ENCODE data around the gene TRAPPC11. TPM values are rescaled to one million over a fixed set of nuclear protein-coding genes. Genes with fewer than 3 reads are reported as not detected.

Gene TRAPPC11
- total and polyA plus RNA-seq, 2 of the 13 experiments (the other 11 are each of a cell fraction or from before 2014, with no cell fraction given): 18.0 to 23.2 TPM

DNA sequence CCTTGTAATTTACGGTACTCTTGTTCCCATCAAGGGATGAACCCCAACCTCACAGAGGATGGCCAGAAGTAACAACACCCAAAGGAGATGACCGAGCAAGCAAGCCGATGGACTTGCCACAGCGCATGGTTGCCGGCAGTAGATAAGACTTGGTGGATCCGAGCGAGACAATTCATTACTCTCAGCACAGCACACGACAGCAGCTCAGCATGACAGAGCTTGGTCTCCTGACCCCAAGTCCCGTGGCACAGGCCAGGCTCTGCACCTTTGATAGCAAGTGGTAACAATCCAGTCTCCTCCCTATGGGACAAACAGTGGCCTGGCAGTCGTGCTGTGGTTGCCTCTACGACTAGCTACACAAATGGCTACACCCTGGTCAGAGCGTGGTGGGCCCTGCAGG is 26.4 kb upstream of the TRAPPC11 start:
- intact Hi-C loops (cut with micrococcal nuclease; ENCODE audit: unreplicated experiment): no loop called here
- POLR2A ChIA-PET: no interaction called here

DNA sequence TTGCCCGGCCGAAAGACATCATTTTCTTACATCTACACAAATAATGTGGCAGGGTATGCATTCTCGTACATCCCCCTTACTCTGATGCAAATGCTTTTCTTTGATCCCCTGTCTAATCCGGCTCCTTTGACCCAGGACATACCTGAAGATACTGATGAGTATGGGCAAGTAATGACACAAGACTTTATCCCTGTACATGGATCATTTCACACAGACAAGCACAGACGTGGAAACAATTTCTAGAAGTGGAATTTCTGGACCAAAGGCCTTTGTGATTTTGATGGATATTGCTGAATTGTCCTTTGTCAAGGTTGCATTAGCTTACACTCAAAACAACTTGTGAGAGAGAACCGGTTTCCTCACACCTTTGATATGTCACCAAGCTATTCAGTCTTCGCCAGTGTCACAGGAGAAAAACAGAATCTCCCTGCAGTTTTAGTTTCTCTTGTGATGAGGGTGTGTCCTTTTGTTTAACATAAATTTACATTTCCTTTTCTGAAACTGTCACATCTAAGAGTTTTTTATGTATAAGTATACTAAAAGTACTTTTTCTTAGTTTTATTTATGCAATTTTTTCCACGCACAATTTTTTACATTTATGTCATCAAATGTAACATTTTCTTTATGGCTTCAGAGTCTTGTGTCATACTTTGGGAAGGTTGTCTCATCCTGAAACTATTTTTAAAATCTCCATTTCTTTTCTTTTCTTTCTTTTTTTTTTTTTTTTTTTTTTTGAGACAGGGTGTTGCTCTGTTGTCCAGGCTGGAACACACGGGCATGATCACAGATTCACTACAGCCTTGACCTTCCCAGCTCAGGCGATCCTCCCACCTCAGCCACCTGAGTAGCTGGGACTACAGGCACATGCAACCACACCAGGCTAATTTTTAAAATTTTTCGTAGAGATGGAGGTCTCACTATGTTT is 25.4 kb upstream of the TRAPPC11 start:
- Histone ChIP-seq H3K27me3 (ENCODE audit: control insufficient read depth in 1 of 2, insufficient read depth in 2 of 2, low read length in 2 of 2) (no peaks in the 10 kb centered on the region), H3K9me3 (ENCODE audit: low read length) (no peaks in the 10 kb centered on the region), H3K27ac (ENCODE audit: extremely low read length, insufficient read depth, low read length) (no peak overlapping the region), H3K4me3 (replicated peaks in 1 of 3; ENCODE audit: insufficient read depth in 1 of 3, low read depth in 2 of 3, low read length in 3 of 3) (no peak overlapping the region), H3K79me2 (ENCODE audit: insufficient read depth, low read length) (no peaks in the 10 kb centered on the region), H2AFZ (ENCODE audit: low read length) (no peak overlapping the region), H3K4me2 (ENCODE audit: low read depth, low read length) (no peak overlapping the region), H3K36me3 (replicated peaks in 1 of 2; ENCODE audit: control insufficient read depth in 1 of 2, insufficient read depth in 2 of 2, low read length in 2 of 2) (no peaks in the 10 kb centered on the region), H3K4me1 (ENCODE audit: insufficient read depth, low read length) (peaks cover 8% of the 10 kb centered on the region; the same call in 1 of the 2 replicates), H3K9ac (ENCODE audit: insufficient read depth, low read depth, low read length) (no peak overlapping the region), H4K20me1 (ENCODE audit: insufficient read depth, low read length) (no peaks in the 10 kb centered on the region)
- ATAC-seq: no peak
- intact Hi-C loops (cut with micrococcal nuclease; ENCODE audit: unreplicated experiment) (no loop called here), in situ Hi-C loops (cut with HindIII; ENCODE audit: extremely low pct_ligation_motif_present, low pct_unique_long_range_greater_than_20kb) (no loop called here)
- 49% methylated on average over 11 of the region's 11 CpGs for WGBS (ENCODE audit: low lambda C conversion rate)
- CTCF ChIA-PET (ENCODE audit: low intra/inter-chr PET ratio, low total read pairs): no interaction called here
- peak; percentile 15 for FAIRE-seq
- POLR2A ChIA-PET: no interaction called here
- no peak for DNase-seq (ENCODE audit: low spot score)
- BruUV-seq (replicated peaks): no TSS peak
- TF ChIP-seq PCBP1 (IDR thresholded peaks at IDR 0.05; ENCODE audit: borderline replicate concordance, low read depth, low read length): no peak
- TF ChIP-seq, protein P1, sequence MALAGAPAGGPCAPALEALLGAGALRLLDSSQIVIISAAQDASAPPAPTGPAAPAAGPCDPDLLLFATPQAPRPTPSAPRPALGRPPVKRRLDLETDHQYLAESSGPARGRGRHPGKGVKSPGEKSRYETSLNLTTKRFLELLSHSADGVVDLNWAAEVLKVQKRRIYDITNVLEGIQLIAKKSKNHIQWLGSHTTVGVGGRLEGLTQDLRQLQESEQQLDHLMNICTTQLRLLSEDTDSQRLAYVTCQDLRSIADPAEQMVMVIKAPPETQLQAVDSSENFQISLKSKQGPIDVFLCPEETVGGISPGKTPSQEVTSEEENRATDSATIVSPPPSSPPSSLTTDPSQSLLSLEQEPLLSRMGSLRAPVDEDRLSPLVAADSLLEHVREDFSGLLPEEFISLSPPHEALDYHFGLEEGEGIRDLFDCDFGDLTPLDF (CRISPR knock-in tag; IDR thresholded peaks at IDR 0.05): no peak
- TF ChIP-seq, protein P2, sequence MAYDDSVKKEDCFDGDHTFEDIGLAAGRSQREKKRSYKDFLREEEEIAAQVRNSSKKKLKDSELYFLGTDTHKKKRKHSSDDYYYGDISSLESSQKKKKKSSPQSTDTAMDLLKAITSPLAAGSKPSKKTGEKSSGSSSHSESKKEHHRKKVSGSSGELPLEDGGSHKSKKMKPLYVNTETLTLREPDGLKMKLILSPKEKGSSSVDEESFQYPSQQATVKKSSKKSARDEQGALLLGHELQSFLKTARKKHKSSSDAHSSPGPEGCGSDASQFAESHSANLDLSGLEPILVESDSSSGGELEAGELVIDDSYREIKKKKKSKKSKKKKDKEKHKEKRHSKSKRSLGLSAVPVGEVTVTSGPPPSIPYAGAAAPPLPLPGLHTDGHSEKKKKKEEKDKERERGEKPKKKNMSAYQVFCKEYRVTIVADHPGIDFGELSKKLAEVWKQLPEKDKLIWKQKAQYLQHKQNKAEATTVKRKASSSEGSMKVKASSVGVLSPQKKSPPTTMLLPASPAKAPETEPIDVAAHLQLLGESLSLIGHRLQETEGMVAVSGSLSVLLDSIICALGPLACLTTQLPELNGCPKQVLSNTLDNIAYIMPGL (CRISPR knock-in tag; IDR thresholded peaks at IDR 0.05; ENCODE audit: borderline replicate concordance in 1 of 2, low read depth in 1 of 2): no peak

More for the DNA sequence above, 26.4 kb upstream of the TRAPPC11 start:
- Histone ChIP-seq H3K27ac (ENCODE audit: extremely low read length, insufficient read depth, low read length) (no peak overlapping the region), H4K20me1 (ENCODE audit: insufficient read depth, low read length) (no peaks in the 10 kb centered on the region), H3K9me3 (ENCODE audit: low read length) (no peaks in the 10 kb centered on the region), H3K27me3 (ENCODE audit: control insufficient read depth in 1 of 2, insufficient read depth in 2 of 2, low read length in 2 of 2) (no peaks in the 10 kb centered on the region), H3K36me3 (replicated peaks in 1 of 2; ENCODE audit: control insufficient read depth in 1 of 2, insufficient read depth in 2 of 2, low read length in 2 of 2) (no peaks in the 10 kb centered on the region), H3K9ac (ENCODE audit: insufficient read depth, low read depth, low read length) (no peak overlapping the region), H3K4me3 (replicated peaks in 1 of 3; ENCODE audit: insufficient read depth in 1 of 3, low read depth in 2 of 3, low read length in 3 of 3) (no peak overlapping the region), H2AFZ (ENCODE audit: low read length) (peak overlapping the region; percentile 9), H3K4me2 (ENCODE audit: low read depth, low read length) (peak overlapping the region; percentile 33; the same call in 1 of the 2 replicates), H3K79me2 (ENCODE audit: insufficient read depth, low read length) (no peaks in the 10 kb centered on the region), H3K4me1 (ENCODE audit: insufficient read depth, low read length) (peaks cover 8% of the 10 kb centered on the region; the same call in 1 of the 2 replicates)
- in situ Hi-C loops (cut with HindIII; ENCODE audit: extremely low pct_ligation_motif_present, low pct_unique_long_range_greater_than_20kb): no loop called here
- TF ChIP-seq, protein P3, sequence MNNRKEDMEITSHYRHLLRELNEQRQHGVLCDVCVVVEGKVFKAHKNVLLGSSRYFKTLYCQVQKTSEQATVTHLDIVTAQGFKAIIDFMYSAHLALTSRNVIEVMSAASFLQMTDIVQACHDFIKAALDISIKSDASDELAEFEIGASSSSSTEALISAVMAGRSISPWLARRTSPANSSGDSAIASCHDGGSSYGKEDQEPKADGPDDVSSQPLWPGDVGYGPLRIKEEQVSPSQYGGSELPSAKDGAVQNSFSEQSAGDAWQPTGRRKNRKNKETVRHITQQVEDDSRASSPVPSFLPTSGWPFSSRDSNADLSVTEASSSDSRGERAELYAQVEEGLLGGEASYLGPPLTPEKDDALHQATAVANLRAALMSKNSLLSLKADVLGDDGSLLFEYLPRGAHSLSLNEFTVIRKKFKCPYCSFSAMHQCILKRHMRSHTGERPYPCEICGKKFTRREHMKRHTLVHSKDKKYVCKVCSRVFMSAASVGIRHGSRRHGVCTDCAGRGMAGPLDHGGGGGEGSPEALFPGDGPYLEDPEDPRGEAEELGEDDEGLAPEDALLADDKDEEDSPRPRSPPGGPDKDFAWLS (CRISPR knock-in tag; IDR thresholded peaks at IDR 0.05; ENCODE audit: borderline replicate concordance): no peak
- TF ChIP-seq NBN (conservative IDR thresholded peaks at IDR 0.05) (no peak), CAMTA2 (CRISPR knock-in tag; IDR thresholded peaks at IDR 0.05; ENCODE audit: borderline replicate concordance) (no peak), ZNF143 (CRISPR knock-in tag; IDR thresholded peaks at IDR 0.05) (no peak), ARHGAP35 (CRISPR knock-in tag; IDR thresholded peaks at IDR 0.05; ENCODE audit: borderline replicate concordance) (no peak), AGO2 (optimal IDR thresholded peaks at IDR 0.05; ENCODE audit: low read depth, low read length) (no peak), ZNF563 (CRISPR knock-in tag; IDR thresholded peaks at IDR 0.05) (no peak), CBX1 (IDR thresholded peaks at IDR 0.05; ENCODE audit: low read depth) (no peak)
- ATAC-seq: peak; percentile 85
- FAIRE-seq: no peak
- DNase-seq (ENCODE audit: low spot score): no peak
- CTCF ChIA-PET (ENCODE audit: low intra/inter-chr PET ratio, low total read pairs): no interaction called here
- BruUV-seq (replicated peaks): no TSS peak
- 57% methylated on average over 10 of the region's 12 CpGs for WGBS (ENCODE audit: low lambda C conversion rate)
